ENCODE data around the gene ZCCHC9.
"Not testable (repeated sequence)": the region's sequence is repeated elsewhere in the genome, so short reads cannot be mapped to it uniquely, and the experiment has no call there.

Gene ZCCHC9

GRCh38 chr5:81301271-81302015 lies at the start of gene ZCCHC9:
ZCCHC9 (plus strand) TSS chr5:81301587; CDS start chr5:81304758, 3,171 bp downstream.
- TF ChIP-seq, protein P1, sequence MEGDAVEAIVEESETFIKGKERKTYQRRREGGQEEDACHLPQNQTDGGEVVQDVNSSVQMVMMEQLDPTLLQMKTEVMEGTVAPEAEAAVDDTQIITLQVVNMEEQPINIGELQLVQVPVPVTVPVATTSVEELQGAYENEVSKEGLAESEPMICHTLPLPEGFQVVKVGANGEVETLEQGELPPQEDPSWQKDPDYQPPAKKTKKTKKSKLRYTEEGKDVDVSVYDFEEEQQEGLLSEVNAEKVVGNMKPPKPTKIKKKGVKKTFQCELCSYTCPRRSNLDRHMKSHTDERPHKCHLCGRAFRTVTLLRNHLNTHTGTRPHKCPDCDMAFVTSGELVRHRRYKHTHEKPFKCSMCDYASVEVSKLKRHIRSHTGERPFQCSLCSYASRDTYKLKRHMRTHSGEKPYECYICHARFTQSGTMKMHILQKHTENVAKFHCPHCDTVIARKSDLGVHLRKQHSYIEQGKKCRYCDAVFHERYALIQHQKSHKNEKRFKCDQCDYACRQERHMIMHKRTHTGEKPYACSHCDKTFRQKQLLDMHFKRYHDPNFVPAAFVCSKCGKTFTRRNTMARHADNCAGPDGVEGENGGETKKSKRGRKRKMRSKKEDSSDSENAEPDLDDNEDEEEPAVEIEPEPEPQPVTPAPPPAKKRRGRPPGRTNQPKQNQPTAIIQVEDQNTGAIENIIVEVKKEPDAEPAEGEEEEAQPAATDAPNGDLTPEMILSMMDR (IDR thresholded peaks at IDR 0.05; ENCODE audit: control insufficient read depth, extremely low read depth, insufficient read depth), result peak; percentile 16; the same call in 1 of the 2 replicates
- peak within 1 kb of the TSS; percentile 91 for H3K4me3 ChIP-seq (ENCODE audit: low read depth, low read length)
- peak; percentile 86 for DNase-seq (ENCODE audit: low read depth)

DNA sequence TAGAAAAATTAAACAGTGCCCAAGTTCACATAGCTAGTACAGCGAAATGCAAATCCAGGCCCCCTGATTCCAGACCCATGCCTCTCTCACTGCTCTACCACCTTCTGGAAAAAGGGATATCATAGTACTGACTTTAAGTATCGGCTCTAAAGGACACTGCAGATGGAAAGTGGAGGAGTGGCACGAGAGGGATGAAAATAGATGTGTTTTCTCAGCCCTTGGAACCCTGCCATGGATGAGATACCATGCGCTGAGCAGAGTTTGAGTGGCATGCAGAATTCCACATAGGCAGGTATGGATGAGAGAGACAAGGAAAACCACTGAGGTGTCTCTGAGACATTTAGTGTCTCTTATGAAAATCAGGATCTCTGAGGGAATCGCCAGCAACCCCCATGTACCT lies 49.5 kb upstream of the ZCCHC9 start:
- DNase-seq (ENCODE audit: low read depth), result no peak
- TF ChIP-seq, protein P1 (IDR thresholded peaks at IDR 0.05; ENCODE audit: control insufficient read depth, extremely low read depth, insufficient read depth), result no peak
- no peak overlapping the region for H3K4me3 ChIP-seq (ENCODE audit: low read depth, low read length)

DNA sequence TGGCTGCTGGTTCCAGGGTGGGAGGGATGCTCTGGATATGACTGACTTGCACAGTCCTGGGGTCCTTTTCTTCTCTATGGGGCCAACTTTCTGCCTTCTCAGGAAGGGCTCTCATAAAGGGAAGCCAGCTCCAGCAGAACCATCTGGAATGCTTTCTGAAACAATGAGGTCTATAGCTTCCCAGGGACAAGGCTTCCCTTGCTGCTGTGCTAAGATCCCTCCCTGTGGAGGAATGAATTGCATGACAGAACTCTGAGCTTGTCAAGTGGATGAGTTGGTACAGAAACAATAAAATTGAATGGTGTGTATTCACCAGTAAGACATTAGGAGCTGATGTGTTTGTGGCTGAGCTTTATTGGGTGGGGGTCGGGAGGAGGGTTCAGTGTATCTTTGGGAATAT lies 48.5 kb upstream of the ZCCHC9 start:
- H3K4me3 ChIP-seq (ENCODE audit: low read depth, low read length), result no peak overlapping the region
- TF ChIP-seq, protein P1 (IDR thresholded peaks at IDR 0.05; ENCODE audit: control insufficient read depth, extremely low read depth, insufficient read depth), result no peak
- DNase-seq (ENCODE audit: low read depth), result no peak

GRCh38 chr5:81253875-81254274 lies 47.5 kb upstream of the ZCCHC9 start:
- H3K4me3 ChIP-seq (ENCODE audit: low read depth, low read length), result no peak overlapping the region
- no peak for DNase-seq (ENCODE audit: low read depth)
- TF ChIP-seq, protein P1 (IDR thresholded peaks at IDR 0.05; ENCODE audit: control insufficient read depth, extremely low read depth, insufficient read depth), result no peak

DNA sequence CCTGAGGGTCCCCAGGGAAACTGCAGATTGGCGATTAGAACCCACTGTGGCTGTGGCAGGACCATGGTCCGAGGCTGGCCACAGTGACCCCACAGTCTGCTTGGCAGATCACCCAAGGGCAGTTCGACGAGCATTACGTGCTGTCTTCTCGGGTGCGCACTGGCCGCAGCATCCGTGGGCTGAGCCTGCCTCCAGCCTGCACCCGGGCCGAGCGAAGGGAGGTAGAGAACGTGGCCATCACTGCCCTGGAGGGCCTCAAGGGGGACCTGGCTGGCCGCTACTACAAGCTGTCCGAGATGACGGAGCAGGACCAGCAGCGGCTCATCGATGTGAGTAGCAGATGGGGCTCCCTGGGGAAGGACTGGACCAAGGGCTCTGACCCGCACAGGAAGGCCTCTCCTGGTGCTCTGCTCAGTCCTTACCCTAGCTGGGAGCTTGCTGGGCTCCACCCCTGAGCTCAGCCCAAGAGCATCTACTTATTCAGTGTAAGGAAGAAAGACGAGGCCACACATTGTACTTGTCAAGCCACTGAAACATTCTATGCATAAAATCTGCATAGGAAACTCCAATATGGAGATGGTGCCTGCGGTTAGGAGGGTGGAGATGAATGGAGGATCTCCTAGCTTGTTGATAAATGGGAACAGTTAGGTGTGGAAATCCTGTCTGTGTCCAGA lies 46.4 kb upstream of the ZCCHC9 start:
- H3K4me3 ChIP-seq (ENCODE audit: low read depth, low read length), result no peak overlapping the region
- TF ChIP-seq, protein P1 (IDR thresholded peaks at IDR 0.05; ENCODE audit: control insufficient read depth, extremely low read depth, insufficient read depth), result no peak
- no peak for DNase-seq (ENCODE audit: low read depth)

DNA sequence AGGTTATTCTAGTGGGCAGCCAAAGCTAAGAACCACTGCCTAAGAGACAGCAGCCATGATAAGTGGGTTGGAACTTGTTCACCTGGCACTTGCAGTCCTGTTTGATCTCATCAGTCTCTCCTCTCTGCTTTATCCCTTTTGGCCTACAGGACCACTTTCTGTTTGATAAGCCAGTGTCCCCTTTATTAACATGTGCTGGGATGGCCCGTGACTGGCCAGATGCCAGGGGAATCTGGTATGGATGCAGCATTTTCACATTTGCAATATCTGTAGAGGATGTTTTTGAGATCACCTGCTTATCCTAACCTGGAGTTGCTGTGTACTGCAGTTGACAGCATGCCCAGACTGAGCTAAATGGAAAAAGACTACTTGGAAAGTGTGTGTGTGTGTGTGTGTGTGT lies 44.6 kb upstream of the ZCCHC9 start:
- H3K4me3 ChIP-seq (ENCODE audit: low read depth, low read length), result no peak overlapping the region
- TF ChIP-seq, protein P1 (IDR thresholded peaks at IDR 0.05; ENCODE audit: control insufficient read depth, extremely low read depth, insufficient read depth), result no peak
- DNase-seq (ENCODE audit: low read depth), result no peak

GRCh38 chr5:81262796-81263195 lies 38.6 kb upstream of the ZCCHC9 start:
- not testable (repeated sequence) for H3K4me3 ChIP-seq (ENCODE audit: low read depth, low read length); DNase-seq (ENCODE audit: low read depth)
